Superior temporal gyrus (tissue), 1 donor: ENCODE results near the gene PLCB1.

Experiments used
- DNase-seq: peaks from one replicate; pipeline ENCODE4 v3.0.0-alpha.2; 2016; ENCODE audit errors: extremely low spot score

PLCB1 gene

GRCh38 chr20:8783734-8784133 lies 651.7 kb downstream of the PLCB1 start:
- DNase-seq, result no peak

- DNase-seq, result no peak
These were observed 654.3 kb downstream of the PLCB1 start for GRCh38 chr20:8786383-8786782.

- DNase-seq, result no peak
These were observed 655.0 kb downstream of the PLCB1 start for GRCh38 chr20:8787090-8787489.

DNA sequence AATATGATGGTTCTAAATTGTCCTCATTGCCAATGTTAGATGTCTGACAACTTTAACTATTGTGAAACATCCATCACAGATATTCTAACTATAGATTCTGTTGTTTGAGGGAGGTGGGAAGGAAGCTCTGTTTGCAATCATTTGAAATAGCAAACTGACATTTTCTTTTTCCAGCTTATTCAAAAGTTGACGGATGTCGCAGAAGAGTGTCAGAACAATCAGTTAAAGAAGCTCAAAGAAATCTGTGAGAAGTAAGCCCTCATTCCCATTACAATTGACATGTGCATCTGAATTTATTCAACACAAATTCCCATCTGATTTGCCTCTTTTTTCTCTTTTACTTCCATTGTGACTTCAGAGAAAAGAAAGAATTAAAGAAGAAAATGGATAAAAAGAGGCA lies 656.2 kb downstream of the PLCB1 start:
- DNase-seq, result no peak

- DNase-seq, result no peak
These were observed 656.8 kb downstream of the PLCB1 start for GRCh38 chr20:8788831-8789230.

DNA sequence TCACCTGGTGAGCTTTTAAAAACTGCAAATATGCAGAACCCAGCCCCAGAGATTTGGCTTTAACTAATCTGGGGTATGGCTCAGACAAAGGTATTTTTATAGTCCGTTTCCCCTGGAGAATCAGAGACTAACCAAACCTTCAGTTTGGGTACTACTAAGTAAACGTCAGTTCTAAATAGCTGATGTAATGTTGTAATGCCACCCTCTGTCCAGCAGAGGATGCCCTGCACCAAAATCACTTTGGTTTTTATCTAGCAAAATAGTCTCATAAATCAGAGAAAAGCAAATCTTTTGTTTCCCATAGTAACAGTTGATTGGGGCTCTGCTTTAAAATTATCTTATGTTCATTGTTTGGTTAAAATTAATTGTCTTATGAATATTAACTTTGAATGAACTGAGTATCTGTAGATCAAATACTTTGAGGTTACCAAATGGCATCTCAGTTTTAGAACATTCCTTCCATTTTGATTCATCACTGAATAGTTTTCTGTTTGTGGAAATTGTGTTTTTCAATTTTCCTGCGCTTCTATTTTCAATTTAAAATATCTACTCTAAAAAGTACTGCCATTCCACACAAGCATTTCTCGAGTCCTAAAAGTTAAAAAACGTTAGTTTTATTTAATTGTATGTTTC lies 658.5 kb downstream of the PLCB1 start:
- peak; percentile 81 for DNase-seq

DNA sequence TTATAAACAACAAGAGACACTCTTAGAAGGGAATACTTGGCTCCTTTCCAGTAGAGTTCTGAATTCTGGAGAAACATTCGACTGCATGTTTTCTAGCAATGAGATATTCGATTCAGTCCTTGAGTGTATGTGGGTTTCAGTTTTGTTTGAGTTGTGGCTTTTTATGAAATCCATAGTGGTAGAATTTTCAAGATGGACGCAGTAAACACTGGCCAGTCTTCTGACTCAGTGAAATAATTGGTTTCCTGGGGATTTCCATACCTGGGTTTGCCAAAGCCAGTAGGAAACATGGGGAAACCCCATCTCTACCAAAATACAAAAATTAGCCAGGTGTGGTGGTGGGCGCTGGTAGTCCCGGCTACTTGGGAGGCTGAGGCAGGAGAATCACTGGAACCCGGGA lies 663.3 kb downstream of the PLCB1 start:
- no peak for DNase-seq

- no peak for DNase-seq
These were observed 664.1 kb downstream of the PLCB1 start for GRCh38 chr20:8796088-8796660.

DNA sequence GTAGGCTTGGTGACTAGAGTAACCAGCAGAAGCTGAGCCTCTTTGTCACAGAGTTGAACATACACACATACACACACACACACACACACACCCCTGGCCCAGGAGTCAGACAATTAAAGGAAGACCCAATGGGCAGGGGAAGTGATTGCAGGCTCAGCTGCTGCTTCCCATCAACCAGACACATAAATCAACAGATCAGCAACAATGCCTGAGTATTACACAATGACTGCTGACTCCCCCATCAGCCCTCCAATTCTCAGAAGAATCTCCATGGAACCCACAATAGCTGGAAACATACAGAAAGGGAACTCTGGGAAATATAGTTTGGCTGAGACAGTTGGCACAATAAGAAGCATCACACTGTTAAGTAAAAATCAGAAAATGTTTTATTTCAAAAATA lies 666.4 kb downstream of the PLCB1 start:
- DNase-seq, result no peak

DNA sequence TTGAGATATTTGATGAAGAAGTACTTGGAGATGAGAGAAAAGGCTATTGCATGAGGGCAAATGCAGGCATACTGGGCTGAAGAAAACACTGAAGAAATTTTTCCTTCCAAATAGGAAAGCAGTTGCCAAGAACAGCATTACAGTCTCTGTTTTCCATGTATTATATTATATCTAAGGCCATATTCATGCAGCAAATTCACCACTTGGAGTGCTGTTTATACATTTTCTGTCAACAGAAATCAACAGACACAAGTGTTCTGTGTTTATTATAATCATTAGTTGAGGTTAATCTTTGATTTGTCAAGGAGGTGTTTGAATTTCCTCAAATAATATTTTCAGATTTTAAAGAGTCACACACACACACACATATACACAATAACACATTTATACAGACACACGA lies 668.0 kb downstream of the PLCB1 start:
- no peak for DNase-seq

DNA sequence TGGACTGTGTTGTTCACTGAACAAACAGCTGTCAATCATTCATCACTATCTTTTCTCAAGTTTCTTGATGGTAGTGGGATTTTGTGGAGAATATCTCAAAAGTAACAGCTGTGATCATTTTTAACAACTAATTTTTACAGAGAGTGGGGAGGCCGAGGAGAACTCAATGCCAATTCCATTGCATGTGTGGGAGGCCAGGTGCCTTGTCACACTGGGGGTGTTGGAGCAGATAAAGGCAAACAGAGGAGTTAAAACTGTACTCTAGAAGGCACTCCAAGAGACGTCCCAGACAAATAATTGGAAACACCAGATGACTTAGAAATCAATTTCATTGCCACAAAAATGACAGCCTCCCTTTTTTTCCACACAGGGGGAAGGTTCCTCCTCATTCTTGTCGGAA lies 669.6 kb downstream of the PLCB1 start:
- no peak for DNase-seq

GRCh38 chr20:8803065-8803464 lies 671.0 kb downstream of the PLCB1 start:
- DNase-seq, result no peak

DNA sequence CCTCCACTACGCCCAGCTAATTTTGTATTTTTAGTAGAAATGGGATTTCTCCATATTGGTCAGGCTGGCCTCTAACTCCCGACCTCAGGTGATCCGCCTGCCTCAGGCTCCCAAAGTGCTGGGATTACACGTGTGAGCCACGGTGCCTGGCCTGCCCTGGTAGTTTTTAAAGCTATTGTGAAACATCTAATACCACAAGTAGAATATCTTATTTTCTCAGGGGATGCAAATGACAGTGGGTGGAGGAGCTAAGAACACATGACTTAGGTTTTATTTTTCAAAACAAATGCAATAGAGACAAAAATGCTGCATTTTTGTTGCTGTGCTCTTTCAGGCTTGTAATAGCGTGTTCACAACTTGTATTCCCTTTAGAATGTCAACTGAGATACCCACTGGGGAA lies 671.9 kb downstream of the PLCB1 start:
- DNase-seq, result no peak

GRCh38 chr20:8805737-8806442 lies 673.8 kb downstream of the PLCB1 start:
- no peak for DNase-seq

- DNase-seq, result no peak
These were observed 675.6 kb downstream of the PLCB1 start for GRCh38 chr20:8807480-8808201.

DNA sequence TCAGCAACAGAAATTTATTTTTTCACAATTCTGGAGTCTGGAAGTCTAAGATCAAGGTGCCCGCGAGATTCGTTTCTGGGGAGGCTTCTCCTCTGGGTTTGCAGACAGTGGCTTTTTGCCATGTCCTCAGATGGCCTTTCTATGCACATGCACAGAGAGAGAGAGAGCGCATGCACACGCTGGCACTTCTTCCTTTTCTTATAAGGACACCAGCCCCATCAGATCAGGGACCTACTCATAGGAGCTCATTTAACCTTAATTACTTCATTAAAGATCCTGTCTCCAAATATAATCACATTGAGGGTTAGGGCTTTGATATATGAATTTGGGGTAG lies 676.1 kb downstream of the PLCB1 start:
- DNase-seq, result no peak

GRCh38 chr20:8809107-8809953 lies 677.3 kb downstream of the PLCB1 start:
- DNase-seq, result no peak

DNA sequence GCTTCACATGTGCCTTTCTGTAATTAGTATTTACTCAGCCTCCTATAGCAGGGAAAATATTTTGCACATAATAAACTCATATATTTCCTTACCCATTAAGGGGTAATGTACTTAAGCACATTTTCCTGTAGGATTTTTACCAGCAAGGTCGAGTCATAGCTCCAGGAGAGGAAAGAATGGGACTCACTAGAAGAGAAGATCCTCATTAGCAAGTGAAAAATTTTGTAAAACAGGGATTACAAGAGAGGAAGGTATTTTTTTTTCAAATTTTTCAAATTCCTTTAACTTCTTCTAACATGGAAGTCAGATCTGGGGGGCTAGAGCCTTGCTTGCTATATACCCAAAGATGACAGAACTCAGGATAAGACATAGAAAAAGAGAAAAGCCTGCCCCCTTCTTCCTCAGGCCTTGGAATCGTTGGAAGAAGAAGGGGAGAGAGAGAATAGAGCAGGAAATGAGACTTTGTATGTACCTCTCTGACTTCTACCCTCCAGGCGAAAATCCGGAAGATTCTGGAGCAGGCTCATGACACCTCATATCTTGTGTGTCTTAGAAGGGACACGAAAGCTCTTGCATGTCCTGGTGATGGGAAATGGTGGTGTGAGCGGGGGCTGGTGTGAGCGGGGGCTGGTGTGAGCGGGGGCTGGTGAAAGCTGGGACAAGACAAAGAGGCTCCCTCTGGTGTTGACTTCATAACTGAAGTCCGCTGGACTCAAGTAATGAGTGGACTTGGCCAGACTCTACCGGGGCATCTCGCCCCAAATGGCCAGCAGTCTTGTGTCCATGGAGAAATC lies 679.9 kb downstream of the PLCB1 start:
- DNase-seq, result no peak

DNA sequence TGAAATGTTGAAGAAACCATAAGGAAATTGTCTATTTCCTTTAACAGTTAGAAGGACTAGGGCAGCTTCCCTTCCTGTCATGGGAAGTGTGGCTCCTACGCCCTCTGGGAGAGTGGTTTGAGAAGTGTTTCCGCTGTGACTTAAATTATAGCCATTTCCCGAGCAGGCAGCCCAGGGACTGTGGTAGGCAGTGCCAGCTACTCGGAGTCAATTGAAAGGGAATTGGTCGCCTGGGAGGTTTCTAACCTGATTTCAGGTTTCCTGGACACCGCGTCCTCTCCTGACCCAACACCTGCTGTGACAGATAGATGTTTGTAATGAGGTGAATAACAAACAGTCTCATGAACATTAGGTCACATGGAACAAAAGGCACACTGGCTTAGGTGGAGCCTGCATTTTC lies 680.8 kb downstream of the PLCB1 start:
- DNase-seq, result no peak

DNA sequence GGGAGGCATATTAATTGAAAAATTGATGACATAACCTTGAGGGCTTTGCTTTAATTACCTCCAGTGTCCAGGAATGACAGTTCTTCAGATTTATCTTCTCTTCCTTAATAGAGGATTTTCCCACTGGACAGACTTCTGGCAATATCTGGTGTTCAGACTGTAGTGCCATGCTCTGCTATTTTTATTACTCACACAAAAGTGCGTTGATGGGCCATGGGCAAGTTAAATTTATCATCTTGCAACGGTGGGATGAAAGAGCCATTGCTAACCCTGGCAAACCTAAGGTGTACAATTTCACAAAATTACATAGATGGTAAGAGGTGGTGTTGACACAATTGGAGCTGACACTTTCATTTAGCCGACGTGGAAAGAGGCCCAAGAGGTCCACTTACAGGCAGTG lies 683.1 kb downstream of the PLCB1 start:
- no peak for DNase-seq

- no peak for DNase-seq
These were observed 697.2 kb downstream of the PLCB1 start for GRCh38 chr20:8829256-8829655.
